Stimulated activated CD8-positive, alpha-beta memory T cell treated with anti-CD3 and anti-CD28 coated beads, Interleukin-15, amount 100 ng/mL, for 1 hour (primary cell): ENCODE results near the gene NFATC3.
A peak's percentile ranks its signal among the peaks of the same experiment; 100 is the strongest.

Source experiments
- DNase-seq: peaks from one replicate; pipeline ENCODE4 v3.0.0-alpha.2; 2020; ENCODE audit warnings: low read depth

Gene NFATC3

DNA sequence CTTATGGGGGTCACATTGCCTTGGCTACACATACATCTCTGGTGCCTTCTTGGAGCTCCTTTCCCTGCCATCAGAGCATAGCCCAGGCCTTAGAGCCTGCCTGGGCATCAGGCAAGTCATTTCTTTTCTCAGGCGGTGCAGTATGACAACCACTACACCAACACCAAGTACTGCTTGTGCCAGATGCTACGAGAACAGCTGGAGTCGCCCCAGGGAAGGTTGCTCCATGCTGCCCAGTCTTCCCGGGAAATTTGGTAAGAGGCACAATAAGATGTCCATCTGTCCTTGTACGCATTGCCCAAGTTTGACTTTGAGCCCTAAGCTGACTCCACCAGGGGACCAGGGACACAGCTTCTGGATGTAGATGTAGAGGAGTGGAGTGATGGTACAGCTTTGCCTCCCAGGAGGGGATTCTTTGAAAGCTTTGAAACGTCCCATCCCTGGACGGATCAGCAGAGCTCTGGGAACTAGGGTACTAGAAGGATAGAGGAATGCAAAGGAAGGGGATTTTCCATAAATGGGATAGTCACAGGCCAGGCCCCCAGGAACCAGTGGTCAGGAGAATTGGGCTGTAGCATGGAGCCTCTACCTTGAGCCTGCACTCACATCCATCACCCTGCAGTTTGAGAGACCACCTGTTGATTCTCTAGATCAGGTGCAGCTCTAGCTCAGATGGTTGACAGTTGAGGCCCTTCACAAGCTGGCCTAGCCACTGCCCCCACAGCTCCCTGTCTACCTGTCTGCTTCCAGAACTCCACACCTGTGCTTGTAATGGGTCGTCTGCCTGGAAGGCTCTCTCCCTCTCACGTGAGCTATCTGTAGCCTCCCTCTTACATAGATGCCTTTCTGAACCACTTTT, 11.0 kb upstream of the NFATC3 start:
- DNase-seq, result no peak

DNA sequence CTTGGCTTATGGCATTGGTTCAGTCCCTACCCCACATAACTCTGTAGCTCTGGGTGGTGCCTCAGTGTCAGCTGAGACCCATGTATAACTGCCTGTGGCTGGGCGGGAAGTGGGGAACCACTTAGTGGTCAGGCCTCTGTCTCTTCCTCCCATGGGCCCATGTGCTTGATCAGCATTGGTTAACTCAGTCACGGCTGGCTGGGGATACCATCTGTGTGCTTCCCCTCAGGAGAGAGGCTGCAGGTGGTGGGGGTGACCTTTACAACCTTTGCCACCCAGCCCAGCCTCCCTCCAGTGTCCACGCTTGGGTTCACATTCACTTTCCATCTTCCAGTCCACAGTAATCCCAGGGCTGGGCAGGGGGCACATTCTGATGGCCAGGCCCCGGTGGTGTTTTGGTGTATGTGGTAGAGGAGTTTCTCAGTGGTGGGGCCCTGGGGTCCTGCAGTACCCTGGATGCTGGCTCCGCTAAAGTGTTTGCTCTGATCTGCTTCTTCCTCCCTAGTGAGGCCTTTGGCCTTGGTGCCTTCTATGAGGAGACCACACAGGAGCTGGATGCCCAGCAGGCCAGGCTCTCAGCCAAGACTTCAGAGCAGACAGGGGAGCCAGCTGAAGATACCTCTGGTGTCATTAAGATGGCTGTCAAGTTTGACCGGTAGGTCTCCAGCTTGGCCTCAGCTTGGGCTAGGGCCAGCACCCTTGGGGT, 10.2 kb upstream of the NFATC3 start:
- peak; percentile 39 for DNase-seq

GRCh38 chr16:68075980-68076379, 9.2 kb upstream of the NFATC3 start:
- no peak for DNase-seq

GRCh38 chr16:68076560-68076959, 8.6 kb upstream of the NFATC3 start:
- no peak for DNase-seq

DNA sequence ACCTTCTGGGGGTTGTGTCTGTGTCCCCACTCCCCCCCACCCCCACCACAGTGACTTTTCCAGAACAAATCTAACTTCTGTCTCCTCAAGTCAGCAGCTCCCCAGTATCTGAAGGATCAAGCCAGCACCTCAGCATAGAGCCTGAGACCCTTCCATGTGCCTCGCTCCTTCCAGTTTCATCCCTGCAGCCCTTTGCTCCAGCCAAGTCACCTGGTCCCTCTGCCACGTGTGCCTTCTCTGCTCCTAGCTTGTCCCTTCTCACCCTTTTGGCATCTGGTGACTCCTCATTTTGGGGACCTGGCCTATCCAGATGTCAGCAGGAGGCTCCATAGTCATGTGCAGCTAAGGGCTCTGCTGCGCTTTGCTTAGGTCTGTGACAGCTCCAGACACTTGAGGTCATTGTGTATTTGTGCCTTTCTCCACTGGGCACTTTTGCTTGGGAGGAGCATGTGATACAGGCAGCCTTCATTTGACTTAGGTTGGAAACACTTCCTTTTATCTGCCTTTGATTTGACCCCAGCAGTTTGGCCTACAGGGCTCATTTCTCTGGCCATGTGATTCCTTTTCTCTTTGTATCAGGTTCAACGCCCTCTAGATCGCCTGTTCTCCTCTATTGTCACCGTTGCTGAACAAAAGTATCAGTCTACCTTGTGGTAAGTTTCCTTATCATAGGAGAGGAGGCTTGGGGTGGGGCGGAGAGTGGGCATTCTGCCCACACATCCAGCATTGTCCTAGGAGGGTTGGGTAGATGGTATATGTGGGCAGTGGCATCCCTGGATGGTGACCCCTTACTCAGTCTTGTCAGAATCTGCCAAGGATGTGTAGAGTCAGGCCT, 7.1 kb upstream of the NFATC3 start:
- DNase-seq, result no peak

- no peak for DNase-seq
Measured at GRCh38 chr16:68078701-68079375, 6.3 kb upstream of the NFATC3 start.

- DNase-seq, result no peak
Measured at GRCh38 chr16:68079376-68079625, 5.9 kb upstream of the NFATC3 start.

GRCh38 chr16:68079626-68080344, 5.4 kb upstream of the NFATC3 start:
- DNase-seq, result peak; percentile 47

DNA sequence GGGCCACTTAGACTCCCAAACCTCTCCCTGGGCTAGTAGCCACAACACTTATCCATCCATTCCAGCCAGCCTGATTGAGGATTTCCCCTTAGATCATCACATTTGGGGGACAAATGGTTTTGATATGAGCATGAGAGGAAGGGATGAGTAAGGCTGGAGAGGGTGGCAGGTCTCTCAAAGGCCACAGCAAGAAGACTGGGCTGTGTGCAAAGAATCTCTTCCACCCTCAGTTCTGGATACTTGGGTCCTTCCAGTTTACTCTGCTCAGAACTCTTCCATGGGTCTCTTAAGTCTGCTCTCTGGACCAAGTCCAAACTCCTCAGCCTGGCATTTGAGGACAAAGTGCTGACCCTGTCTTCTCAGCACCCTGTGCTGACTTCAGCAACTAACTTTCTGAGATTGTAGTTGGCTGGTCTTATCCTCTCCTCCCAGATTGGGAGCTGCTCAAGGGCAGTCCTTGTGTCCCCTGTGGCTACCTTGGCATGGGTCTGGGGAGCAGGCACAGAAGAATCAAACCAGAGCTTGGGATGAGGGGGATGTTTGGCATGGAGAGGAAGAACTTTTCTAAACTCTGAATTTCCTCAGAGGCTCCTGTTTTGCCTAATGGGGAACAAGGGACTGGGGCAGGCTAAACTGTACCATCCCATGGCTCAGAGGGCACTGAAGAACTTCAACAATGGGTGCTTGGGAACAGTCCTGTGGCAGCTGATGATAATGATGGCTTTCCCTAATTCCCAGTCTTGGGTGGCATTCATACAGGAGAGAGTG, 3.1 kb upstream of the NFATC3 start:
- no peak for DNase-seq

DNA sequence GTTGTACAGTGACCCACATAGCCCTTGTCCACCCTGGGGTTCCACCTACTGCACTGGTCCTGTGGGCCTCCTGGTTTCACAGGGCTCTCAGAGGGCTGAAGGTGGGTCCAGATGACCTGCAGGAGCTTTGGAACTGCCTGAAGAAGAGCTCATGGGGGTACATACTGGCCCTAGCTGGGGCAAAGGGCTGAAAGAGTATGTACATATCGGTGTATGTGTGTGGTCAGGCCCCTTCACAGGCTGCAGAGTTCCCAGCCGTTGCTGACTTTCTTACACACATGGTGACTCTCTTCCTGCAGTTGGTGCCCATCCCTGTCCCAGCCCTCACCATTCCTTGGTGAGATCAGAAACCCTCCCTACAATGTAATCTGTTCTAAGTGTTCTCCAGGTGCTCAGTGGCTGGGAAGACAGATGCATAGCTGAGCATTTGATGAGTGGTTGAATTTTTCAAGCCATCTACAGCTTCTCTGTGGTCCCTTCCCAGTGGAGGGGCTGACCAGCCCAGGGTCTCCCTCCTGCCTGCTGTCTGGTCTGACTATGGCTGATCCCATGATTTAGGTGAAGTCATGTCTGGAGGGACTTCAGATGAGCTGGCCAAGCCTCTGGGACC, 2.4 kb upstream of the NFATC3 start:
- no peak for DNase-seq

- DNase-seq, result no peak
Measured at GRCh38 chr16:68083239-68083781, 1.9 kb upstream of the NFATC3 start.

- no peak for DNase-seq
Measured at GRCh38 chr16:68083861-68084503, 1.2 kb upstream of the NFATC3 start.

- peak; percentile 70 for DNase-seq
Measured at GRCh38 chr16:68084504-68085258, 489 bp upstream of the NFATC3 start.

GRCh38 chr16:68086336-68086841, 1.2 kb downstream of the NFATC3 start:
- DNase-seq, result no peak

- DNase-seq, result no peak
Measured at GRCh38 chr16:68086860-68087268, 1.7 kb downstream of the NFATC3 start.

GRCh38 chr16:68087688-68088087, 2.5 kb downstream of the NFATC3 start:
- DNase-seq, result no peak

DNA sequence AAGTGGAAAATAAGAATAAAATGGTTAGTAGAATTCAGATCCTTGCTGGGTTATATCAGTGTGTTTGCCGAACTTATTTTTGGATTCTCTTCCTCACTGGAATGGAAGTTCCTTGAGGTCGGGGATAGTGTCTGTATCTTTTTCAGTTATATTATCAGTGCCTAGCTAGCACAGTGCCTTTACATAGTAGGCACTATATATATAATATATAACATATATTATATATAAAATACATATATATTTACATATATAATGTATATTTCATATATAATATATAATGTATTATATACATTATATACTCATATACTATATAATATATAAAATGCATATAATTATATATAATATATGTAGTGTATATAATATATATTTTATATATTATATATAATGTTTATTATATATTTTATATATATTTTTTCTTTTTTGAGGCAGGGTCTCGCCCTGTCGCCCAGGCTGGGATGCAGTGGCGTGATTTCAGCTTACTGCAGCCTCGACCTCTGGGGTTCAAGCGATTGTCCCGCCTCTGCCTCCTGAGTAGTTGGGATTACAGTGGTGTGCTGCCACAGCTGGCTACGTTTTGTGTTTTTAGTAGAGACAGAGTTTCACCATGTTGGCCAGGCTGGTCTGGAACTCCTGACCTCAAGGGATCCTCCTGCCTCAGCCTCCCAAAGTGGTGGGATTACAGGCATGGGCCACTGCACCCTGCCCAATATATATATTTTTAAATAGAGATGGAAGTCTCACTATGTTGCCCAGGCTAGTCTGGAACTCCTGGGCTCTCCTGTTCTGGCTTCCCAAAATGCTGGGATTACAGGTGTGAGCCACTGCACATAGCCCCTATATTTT, 3.2 kb downstream of the NFATC3 start:
- DNase-seq, result no peak

- DNase-seq, result no peak
Measured at GRCh38 chr16:68089067-68089466, 3.9 kb downstream of the NFATC3 start.
